ENCODE measurements around the gene SOX1.

DNA sequence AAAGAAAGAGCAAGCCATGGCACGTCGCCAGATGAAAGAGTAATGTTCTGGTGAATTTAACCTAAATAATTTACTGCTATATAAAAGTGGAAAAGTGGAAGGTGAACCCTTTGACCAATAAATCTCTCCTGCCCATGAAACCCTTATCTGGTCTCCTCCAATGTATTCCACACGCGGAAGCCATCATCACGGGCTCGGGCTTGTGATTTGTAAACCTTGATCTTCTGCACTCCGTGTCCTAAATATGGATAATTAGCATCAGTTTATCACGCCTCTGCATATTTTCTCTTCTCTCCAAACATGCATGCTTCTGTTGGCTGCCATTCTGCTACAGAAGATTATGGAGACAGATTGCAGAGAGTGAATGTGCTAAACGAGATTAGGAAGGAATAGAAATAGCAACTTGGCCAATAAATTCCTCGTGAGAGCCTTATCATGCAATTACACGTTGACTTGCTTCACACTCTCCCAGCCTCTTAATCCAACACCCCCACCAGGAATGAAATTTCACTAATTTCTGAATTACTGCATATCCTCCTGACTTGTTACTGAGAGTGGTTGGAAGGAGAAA, 34.5 kb downstream of the SOX1 start:
- TF ChIP-seq, protein P1, sequence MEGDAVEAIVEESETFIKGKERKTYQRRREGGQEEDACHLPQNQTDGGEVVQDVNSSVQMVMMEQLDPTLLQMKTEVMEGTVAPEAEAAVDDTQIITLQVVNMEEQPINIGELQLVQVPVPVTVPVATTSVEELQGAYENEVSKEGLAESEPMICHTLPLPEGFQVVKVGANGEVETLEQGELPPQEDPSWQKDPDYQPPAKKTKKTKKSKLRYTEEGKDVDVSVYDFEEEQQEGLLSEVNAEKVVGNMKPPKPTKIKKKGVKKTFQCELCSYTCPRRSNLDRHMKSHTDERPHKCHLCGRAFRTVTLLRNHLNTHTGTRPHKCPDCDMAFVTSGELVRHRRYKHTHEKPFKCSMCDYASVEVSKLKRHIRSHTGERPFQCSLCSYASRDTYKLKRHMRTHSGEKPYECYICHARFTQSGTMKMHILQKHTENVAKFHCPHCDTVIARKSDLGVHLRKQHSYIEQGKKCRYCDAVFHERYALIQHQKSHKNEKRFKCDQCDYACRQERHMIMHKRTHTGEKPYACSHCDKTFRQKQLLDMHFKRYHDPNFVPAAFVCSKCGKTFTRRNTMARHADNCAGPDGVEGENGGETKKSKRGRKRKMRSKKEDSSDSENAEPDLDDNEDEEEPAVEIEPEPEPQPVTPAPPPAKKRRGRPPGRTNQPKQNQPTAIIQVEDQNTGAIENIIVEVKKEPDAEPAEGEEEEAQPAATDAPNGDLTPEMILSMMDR (IDR thresholded peaks at IDR 0.05), result no peak
- TF ChIP-seq EP300 (IDR thresholded peaks at IDR 0.05), result no peak

Data from gastroesophageal sphincter (tissue), 3 donors.